Natural killer cell treated with Interleukin-12 subunit alpha and Interleukin-12 subunit beta and Interleukin-15 and Interleukin-18, amount 100 ng/mL, for 72 hours (primary cell): ENCODE data around the gene PDE3B. TPM values are rescaled to one million over a fixed set of nuclear protein-coding genes. Genes with fewer than 3 reads are reported as not detected.
"Not testable (repeated sequence)": the region's sequence is repeated elsewhere in the genome, so short reads cannot be mapped to it uniquely, and the experiment has no call there.

Source experiments
- ATAC-seq, 2 donors: fragments of 150-1000 bp; cut with Tn5 transposase in 1 of 2; sonication (Bioruptor Pico), chemical (Tn5 transposase) in 1 of 2; 2 replicates each; pipeline ENCODE4 v1.10.0; 2021
- DNase-seq: peaks from one replicate; pipeline ENCODE4 v3.0.0; 2022; ENCODE audit warnings: low spot score
- H3K27ac Mint-ChIP-seq, 2 donors: 1 replicate in 1 of 2; 2 replicates in 1 of 2; pipeline ENCODE4 v1.8.0; 2022; ENCODE audit warnings: mixed read lengths in 2 of 2, mild to moderate bottlenecking in 1 of 2, moderate library complexity in 1 of 2
- H3K27me3 Mint-ChIP-seq, 2 donors: 1 replicate in 1 of 2; 2 replicates in 1 of 2; pipeline ENCODE4 v1.8.0; 2022; ENCODE audit warnings: mixed read lengths in 2 of 2
- H3K36me3 Mint-ChIP-seq: one replicate; pipeline ENCODE4 v1.8.0; 2022; ENCODE audit warnings: mixed read lengths
- H3K4me1 Mint-ChIP-seq, 2 donors: 1 replicate in 1 of 2; 2 replicates in 1 of 2; pipeline ENCODE4 v1.8.0; 2022; ENCODE audit warnings: low read depth in 2 of 2, mixed read lengths in 2 of 2, mild to moderate bottlenecking in 1 of 2
- H3K4me3 Mint-ChIP-seq: one replicate; pipeline ENCODE4 v1.8.0; 2022; ENCODE audit warnings: mixed read lengths
- H3K9me3 Mint-ChIP-seq: 2 replicates; pipeline ENCODE4 v1.8.0; 2022; ENCODE audit warnings: mixed read lengths
- total RNA-seq, 2 donors: library from RNA; stranded (reverse); gene quantifications; one replicate each; pipeline ENCODE4 v1.2.3, GENCODE V29; 2022

Gene PDE3B
- total RNA-seq, 2 donors from 2014 or later: 17.7 to 56.8 TPM

- Mint-ChIP-seq H3K9me3 (no peaks in the 10 kb centered on the region), H3K27me3 (peaks cover 0 to 3% of the 10 kb centered on the region in 2 donors), H3K27ac (no peak overlapping the region), H3K36me3 (peaks cover 4% of the 10 kb centered on the region), H3K4me1 (peaks cover 6% of the 10 kb centered on the region in 2 donors), H3K4me3 (no peak overlapping the region)
- ATAC-seq (no peak), DNase-seq (no peak)
These were observed 209.1 kb downstream of the PDE3B start for GRCh38 chr11:14852571-14853177.

- Mint-ChIP-seq H3K4me1 (peaks cover 6% of the 10 kb centered on the region in 2 donors), H3K27me3 (peaks cover 0 to 3% of the 10 kb centered on the region in 2 donors), H3K9me3 (no peaks in the 10 kb centered on the region), H3K4me3 (no peak overlapping the region), H3K36me3 (peaks cover 4% of the 10 kb centered on the region), H3K27ac (no peak overlapping the region)
- ATAC-seq: no peak
- no peak for DNase-seq
These were observed 210.5 kb downstream of the PDE3B start for GRCh38 chr11:14854057-14854456.

GRCh38 chr11:14855890-14856289 lies 212.3 kb downstream of the PDE3B start:
- Mint-ChIP-seq H3K27me3 (peaks cover 0 to 3% of the 10 kb centered on the region in 2 donors), H3K4me1 (peaks cover 5 to 6% of the 10 kb centered on the region in 2 donors), H3K9me3 (no peaks in the 10 kb centered on the region), H3K27ac (no peak overlapping the region), H3K36me3 (peaks cover 4% of the 10 kb centered on the region), H3K4me3 (no peak overlapping the region)
- ATAC-seq (no peak), DNase-seq (no peak)

GRCh38 chr11:14857621-14858020 lies 214.0 kb downstream of the PDE3B start:
- peaks cover 9% of the 10 kb centered on the region for H3K36me3 Mint-ChIP-seq
- no peak for DNase-seq
- H3K4me1 Mint-ChIP-seq: no peaks in the 10 kb centered on the region
- H3K27ac Mint-ChIP-seq: no peak overlapping the region
- H3K4me3 Mint-ChIP-seq: no peak overlapping the region
- H3K27me3 Mint-ChIP-seq: peaks cover 0 to 3% of the 10 kb centered on the region in 2 donors
- no peaks in the 10 kb centered on the region for H3K9me3 Mint-ChIP-seq
- ATAC-seq: no peak

- Mint-ChIP-seq H3K27me3 (peaks cover 0 to 3% of the 10 kb centered on the region in 2 donors), H3K4me3 (no peak overlapping the region)
These were observed 214.8 kb downstream of the PDE3B start for GRCh38 chr11:14858404-14858803.

GRCh38 chr11:14860511-14860910 lies 216.9 kb downstream of the PDE3B start:
- H3K27me3 Mint-ChIP-seq: peaks cover 0 to 1% of the 10 kb centered on the region in 2 donors
- H3K27ac Mint-ChIP-seq: no peak overlapping the region

More at GRCh38 chr11:14858404-14858803, 214.8 kb downstream of the PDE3B start:
- DNase-seq: no peak
- Mint-ChIP-seq H3K36me3 (peaks cover 16% of the 10 kb centered on the region), H3K9me3 (peaks cover 5% of the 10 kb centered on the region), H3K27ac (no peak overlapping the region), H3K4me1 (no peaks in the 10 kb centered on the region)
- ATAC-seq: no peak

GRCh38 chr11:14861680-14862079 lies 218.1 kb downstream of the PDE3B start:
- Mint-ChIP-seq H3K9me3 (peaks cover 9% of the 10 kb centered on the region), H3K4me1 (no peaks in the 10 kb centered on the region), H3K36me3 (peaks cover 28% of the 10 kb centered on the region), H3K27ac (no peak overlapping the region), H3K27me3 (no peaks in the 10 kb centered on the region), H3K4me3 (no peak overlapping the region)
- ATAC-seq: no peak
- DNase-seq: no peak

More at GRCh38 chr11:14860511-14860910, 216.9 kb downstream of the PDE3B start:
- DNase-seq (no peak), ATAC-seq (no peak)
- no peak overlapping the region for H3K4me3 Mint-ChIP-seq
- H3K4me1 Mint-ChIP-seq: no peaks in the 10 kb centered on the region
- H3K36me3 Mint-ChIP-seq: peaks cover 28% of the 10 kb centered on the region
- peaks cover 9% of the 10 kb centered on the region for H3K9me3 Mint-ChIP-seq

GRCh38 chr11:14863775-14864174 lies 220.2 kb downstream of the PDE3B start:
- not testable (repeated sequence) for H3K27ac Mint-ChIP-seq, H3K4me1 Mint-ChIP-seq

GRCh38 chr11:14872032-14872431 lies 228.4 kb downstream of the PDE3B start:
- Mint-ChIP-seq H3K4me1 (peaks cover 0 to 6% of the 10 kb centered on the region in 2 donors), H3K36me3 (peaks cover 15% of the 10 kb centered on the region), H3K9me3 (no peaks in the 10 kb centered on the region), H3K27me3 (no peaks in the 10 kb centered on the region), H3K27ac (peak overlapping the region in 1 of 2 donors; percentile 10), H3K4me3 (no peak overlapping the region)
- ATAC-seq (no peak), DNase-seq (no peak)

More at GRCh38 chr11:14863775-14864174, 220.2 kb downstream of the PDE3B start:
- H3K4me3 Mint-ChIP-seq, H3K27me3 Mint-ChIP-seq, H3K9me3 Mint-ChIP-seq, DNase-seq, ATAC-seq: not testable (repeated sequence)
- H3K36me3 Mint-ChIP-seq: peaks cover 28% of the 10 kb centered on the region

- DNase-seq (no peak), ATAC-seq (no peak)
- no peak overlapping the region for H3K27ac Mint-ChIP-seq
- H3K4me3 Mint-ChIP-seq: no peak overlapping the region
- peaks cover 24% of the 10 kb centered on the region for H3K36me3 Mint-ChIP-seq
- no peaks in the 10 kb centered on the region for H3K9me3 Mint-ChIP-seq
- peaks cover 0 to 3% of the 10 kb centered on the region in 2 donors for H3K4me1 Mint-ChIP-seq
- H3K27me3 Mint-ChIP-seq: no peaks in the 10 kb centered on the region
These were observed 230.0 kb downstream of the PDE3B start for GRCh38 chr11:14873632-14874031.

GRCh38 chr11:14875163-14875562 lies 231.6 kb downstream of the PDE3B start:
- ATAC-seq (no peak), DNase-seq (no peak)
- Mint-ChIP-seq H3K27ac (no peak overlapping the region), H3K27me3 (no peaks in the 10 kb centered on the region), H3K9me3 (no peaks in the 10 kb centered on the region), H3K4me1 (peaks cover 0 to 3% of the 10 kb centered on the region in 2 donors), H3K36me3 (peaks cover 20% of the 10 kb centered on the region), H3K4me3 (no peak overlapping the region)

GRCh38 chr11:14881576-14882193 lies 238.1 kb downstream of the PDE3B start:
- Mint-ChIP-seq H3K27me3 (no peaks in the 10 kb centered on the region), H3K27ac (no peak overlapping the region), H3K36me3 (peaks cover 27% of the 10 kb centered on the region), H3K4me1 (peaks cover 5 to 13% of the 10 kb centered on the region in 2 donors), H3K4me3 (no peak overlapping the region), H3K9me3 (no peaks in the 10 kb centered on the region)
- ATAC-seq (no peak), DNase-seq (no peak)

- Mint-ChIP-seq H3K9me3 (no peaks in the 10 kb centered on the region), H3K4me3 (no peak overlapping the region), H3K4me1 (peaks cover 5 to 17% of the 10 kb centered on the region in 2 donors), H3K27me3 (no peaks in the 10 kb centered on the region), H3K27ac (no peak overlapping the region), H3K36me3 (peaks cover 27% of the 10 kb centered on the region)
- no peak for ATAC-seq
- DNase-seq: no peak
These were observed 238.6 kb downstream of the PDE3B start for GRCh38 chr11:14882196-14882595.

GRCh38 chr11:14883683-14884082 lies 240.1 kb downstream of the PDE3B start:
- peaks cover 17 to 26% of the 10 kb centered on the region in 2 donors for H3K4me1 Mint-ChIP-seq
- DNase-seq, H3K27ac Mint-ChIP-seq, H3K4me3 Mint-ChIP-seq, H3K9me3 Mint-ChIP-seq, H3K27me3 Mint-ChIP-seq, ATAC-seq: not testable (repeated sequence)
- H3K36me3 Mint-ChIP-seq: peaks cover 17% of the 10 kb centered on the region
